HCT116 (cell line): ENCODE data around the gene PDHB. TPM values are rescaled to one million over a fixed set of nuclear protein-coding genes. Genes with fewer than 3 reads are reported as not detected.

Experiments used
- ATAC-seq: fragments of 200-7000 bp; cut with Tn5 transposase; 2 replicates; pipeline ENCODE4 v1.9.1; 2020; ENCODE audit warnings: mild to moderate bottlenecking, moderate library complexity
- BruUV-seq: library from RNA; stranded (reverse); fragments of 400-500 nt; replicated peaks from 2 replicates; lab custom pipeline; 2021; lab: Mats Ljungman, UMichigan
- CTCF ChIA-PET: fragments of 300-600 bp; sonication (Branson Sonifier 250); formaldehyde crosslinking; loops from one replicate; lab custom pipeline; 2021; ENCODE audit warnings: antibody characterized with exemption; lab: Charles Lee
- POLR2A ChIA-PET: fragments of 300-600, 350-600 bp; sonication (Branson Sonifier 250); formaldehyde crosslinking; loops from one replicate; lab custom pipeline; 2021; ENCODE audit warnings: antibody characterized with exemption; lab: Charles Lee
- RAD21 ChIA-PET, 2 experiments: fragments of 300-600 bp; sonication (Branson Sonifier 250); formaldehyde crosslinking; loops; one replicate each; lab custom pipeline; 2023; ENCODE audit warnings: low total read pairs in 2 of 2; ENCODE audit not compliant: uncharacterized antibody in 2 of 2, unreplicated experiment in 2 of 2, low non-redundant PET in 1 of 2; lab: Charles Lee
- DNase-seq: peaks from one replicate; pipeline ENCODE4 v3.0.0-alpha.2; 2010; ENCODE audit warnings: low read depth, low spot score
- H2AFZ ChIP-seq: fragments of 200-600 bp; shearing (Covaris generic), sonication (generic); 2 replicates; pipeline ENCODE4 v1.6.1; 2017; ENCODE audit warnings: low read depth, mixed run types, mixed read lengths, antibody characterized with exemption, low read length; ENCODE audit not compliant: poor library complexity, severe bottlenecking
- H3K27ac ChIP-seq: 2 replicates; pipeline ENCODE4 v1.5.1; 2012; ENCODE audit warnings: low read depth, low read length
- H3K27me3 ChIP-seq: fragments of 200-600 bp; sonication (generic); 2 replicates; pipeline ENCODE4 v1.6.1; 2016; ENCODE audit warnings: mixed run types, low read length, mixed read lengths; ENCODE audit not compliant: insufficient read depth
- H3K36me3 ChIP-seq, 2 experiments: fragments of 200-500 bp in 1 of 2; fragments of 200-600 bp in 1 of 2; sonication (Bioruptor generic) in 1 of 2; sonication (generic) in 1 of 2; 2 replicates each; pipeline versions ENCODE4 v1.5.1 to v1.6.1; 2014 to 2016; ENCODE audit warnings: low read length in 2 of 2, inconsistent platforms in 1 of 2, mixed read lengths in 1 of 2, mixed run types in 1 of 2; ENCODE audit not compliant: insufficient read depth in 2 of 2, control insufficient read depth in 1 of 2
- H3K4me1 ChIP-seq, 2 experiments: fragments of 200-600 bp in 1 of 2; sonication (generic) in 1 of 2; 2 replicates each; pipeline versions ENCODE4 v1.5.1 to v1.6.1; 2012 to 2017; ENCODE audit warnings: low read length in 2 of 2, inconsistent platforms in 1 of 2, mild to moderate bottlenecking in 1 of 2, mixed read lengths in 1 of 2, mixed run types in 1 of 2, moderate library complexity in 1 of 2; ENCODE audit not compliant: insufficient read depth in 2 of 2, control insufficient read depth in 1 of 2
- H3K4me2 ChIP-seq: fragments of 200-600 bp; sonication (generic); 2 replicates; pipeline ENCODE4 v1.6.1; 2017; ENCODE audit warnings: mixed run types, low read length, mixed read lengths
- H3K4me3 ChIP-seq, 2 experiments: fragments of 200-600 bp in 1 of 2; sonication (generic) in 1 of 2; replicated peaks in 1 of 2; 2 replicates each; pipeline ENCODE4 v1.5.1; 2011 to 2016; ENCODE audit warnings: low read length in 2 of 2, control low read depth in 1 of 2, low read depth in 1 of 2, mild to moderate bottlenecking in 1 of 2, mixed read lengths in 1 of 2, mixed run types in 1 of 2
- H3K79me2 ChIP-seq: fragments of 200-600 bp; sonication (generic); 2 replicates; pipeline ENCODE4 v1.6.1; 2017; ENCODE audit warnings: mild to moderate bottlenecking, mixed run types, low read length, moderate library complexity, mixed read lengths; ENCODE audit not compliant: insufficient read depth
- H3K9ac ChIP-seq: fragments of 200-600 bp; sonication (generic); 2 replicates; pipeline ENCODE4 v1.6.1; 2016; ENCODE audit warnings: low read length, mixed read lengths
- H3K9me2 ChIP-seq: fragments of 200-600 bp; sonication (generic), shearing (Covaris generic); 2 replicates; pipeline ENCODE4 v1.6.1; 2017; ENCODE audit warnings: mixed run types, mild to moderate bottlenecking, moderate library complexity; ENCODE audit not compliant: insufficient read depth
- H3K9me3 ChIP-seq, 2 experiments: fragments of 200-500 bp in 1 of 2; fragments of 200-600 bp in 1 of 2; sonication (Bioruptor generic) in 1 of 2; sonication (generic) in 1 of 2; 2 replicates each; pipeline ENCODE4 v1.6.1; 2014 to 2017; ENCODE audit warnings: low read length in 2 of 2, mixed read lengths in 2 of 2, inconsistent platforms in 1 of 2, low read depth in 1 of 2, mild to moderate bottlenecking in 1 of 2, mixed run types in 1 of 2, moderate library complexity in 1 of 2; ENCODE audit not compliant: control insufficient read depth in 1 of 2, insufficient read depth in 1 of 2
- H4K20me1 ChIP-seq: fragments of 200-600 bp; sonication (generic), shearing (Covaris generic); 2 replicates; pipeline ENCODE4 v1.6.1; 2017; ENCODE audit warnings: mixed run types, mild to moderate bottlenecking, moderate library complexity; ENCODE audit not compliant: insufficient read depth
- ATF3 ChIP-seq: IDR thresholded peaks from 2 replicates; pipeline ENCODE4 v1.6.1; 2012
- CBX3 ChIP-seq: IDR thresholded peaks from 2 replicates; pipeline ENCODE4 v1.6.1; 2012; ENCODE audit warnings: low read depth
- CEBPB ChIP-seq: IDR thresholded peaks from 2 replicates; pipeline ENCODE4 v1.6.1; 2012; ENCODE audit warnings: low read depth
- ELF1 ChIP-seq: IDR thresholded peaks from 2 replicates; pipeline ENCODE4 v1.6.1; 2012; ENCODE audit warnings: low read depth, borderline replicate concordance
- EZH2phosphoT487 ChIP-seq: fragments of 200-600 bp; IDR thresholded peaks from 2 replicates; pipeline ENCODE4 v1.6.1; 2018; ENCODE audit warnings: antibody characterized with exemption, borderline replicate concordance
- JUND ChIP-seq: IDR thresholded peaks from 2 replicates; pipeline ENCODE4 v1.6.1; 2012
- POLR2AphosphoS5 ChIP-seq: IDR thresholded peaks from 2 replicates; pipeline ENCODE4 v1.6.1; 2011; ENCODE audit warnings: mild to moderate bottlenecking, low read depth, low read length, moderate library complexity
- SRF ChIP-seq: IDR thresholded peaks from 2 replicates; pipeline ENCODE4 v1.6.1; 2012; ENCODE audit warnings: low read depth
- TCF7L2 ChIP-seq: IDR thresholded peaks from 2 replicates; pipeline ENCODE4 v1.7.0; 2011; ENCODE audit warnings: borderline replicate concordance, inconsistent platforms; ENCODE audit not compliant: insufficient read depth, insufficient read length; ENCODE audit errors: extremely low read depth
- ZFX ChIP-seq: fragments of 450-650 bp; IDR thresholded peaks from 2 replicates; pipeline ENCODE4 v1.6.1; 2017
- ZNF274 ChIP-seq: fragments of 200-500 bp; sonication (Bioruptor generic); IDR thresholded peaks from 2 replicates; pipeline ENCODE4 v1.6.1; 2014; ENCODE audit warnings: mild to moderate bottlenecking, low read depth, low read length, inconsistent platforms
- intact Hi-C: fragments of 100-400 bp; cut with micrococcal nuclease; formaldehyde crosslinking; loops from 2 replicates; pipeline ENCODE4 v1.10.0; 2022
- total RNA-seq: library from RNA; stranded (reverse); gene quantifications from one replicate; pipeline ENCODE4 v1.2.1, GENCODE V29; 2021; ENCODE audit not compliant: unreplicated experiment
- TF ChIP-seq, protein P1 (sequence below), 3 experiments: fragments of 200-600 bp in 1 of 3; sonication (generic) in 1 of 3; IDR thresholded peaks in 2 of 3; conservative IDR thresholded peaks in 1 of 3; 2 replicates each; pipeline ENCODE4 v1.5.1; 2012 to 2017; ENCODE audit warnings: low read depth in 2 of 3, low read length in 2 of 3, antibody characterized with exemption in 1 of 3, borderline replicate concordance in 1 of 3, control low read depth in 1 of 3, mild to moderate bottlenecking in 1 of 3, mixed read lengths in 1 of 3, mixed run types in 1 of 3, moderate library complexity in 1 of 3; ENCODE audit not compliant: insufficient read depth in 1 of 3

Gene PDHB
- total RNA-seq, 1 experiment from 2014 or later = 60.2 TPM

DNA sequence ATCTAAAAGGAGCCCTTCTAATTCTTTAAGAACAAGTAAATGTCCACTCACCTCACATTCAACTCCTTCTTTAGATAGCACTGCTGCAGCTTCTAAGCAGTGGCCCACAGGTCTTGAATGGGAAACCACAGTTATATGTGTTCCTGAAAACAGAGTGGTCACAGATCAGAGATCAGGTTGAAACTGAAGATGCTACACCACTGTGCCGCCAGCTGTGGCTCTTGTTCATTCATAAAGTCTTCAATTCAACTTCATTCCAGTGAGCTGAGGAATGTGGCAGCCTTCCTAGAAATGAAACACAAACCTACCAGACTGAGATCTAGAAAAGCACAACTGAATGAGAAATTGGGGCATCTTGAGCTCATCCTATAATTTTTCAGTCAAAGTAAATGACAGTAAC, 4.0 kb downstream of the PDHB start:
- RAD21 ChIA-PET = no interaction called here
- Histone ChIP-seq H3K36me3 (peaks cover 39 to 43% of the 10 kb centered on the region in 2 experiments), H4K20me1 (0 out of 2 replicates have a peak, but pooled peaks cover 4% of the 10 kb centered on the region), H3K4me2 (no peak overlapping the region), H3K79me2 (peaks cover 7% of the 10 kb centered on the region), H3K4me1 (peaks cover 3 to 14% of the 10 kb centered on the region in 2 experiments; a peak in 2 of 4 replicates), H3K9me3 (no peaks in the 10 kb centered on the region), H3K27me3 (no peaks in the 10 kb centered on the region), H3K4me3 (no peak overlapping the region), H3K27ac (no peak overlapping the region), H2AFZ (no peak overlapping the region), H3K9me2 (no peaks in the 10 kb centered on the region), H3K9ac (no peak overlapping the region)
- TF ChIP-seq, protein P1, sequence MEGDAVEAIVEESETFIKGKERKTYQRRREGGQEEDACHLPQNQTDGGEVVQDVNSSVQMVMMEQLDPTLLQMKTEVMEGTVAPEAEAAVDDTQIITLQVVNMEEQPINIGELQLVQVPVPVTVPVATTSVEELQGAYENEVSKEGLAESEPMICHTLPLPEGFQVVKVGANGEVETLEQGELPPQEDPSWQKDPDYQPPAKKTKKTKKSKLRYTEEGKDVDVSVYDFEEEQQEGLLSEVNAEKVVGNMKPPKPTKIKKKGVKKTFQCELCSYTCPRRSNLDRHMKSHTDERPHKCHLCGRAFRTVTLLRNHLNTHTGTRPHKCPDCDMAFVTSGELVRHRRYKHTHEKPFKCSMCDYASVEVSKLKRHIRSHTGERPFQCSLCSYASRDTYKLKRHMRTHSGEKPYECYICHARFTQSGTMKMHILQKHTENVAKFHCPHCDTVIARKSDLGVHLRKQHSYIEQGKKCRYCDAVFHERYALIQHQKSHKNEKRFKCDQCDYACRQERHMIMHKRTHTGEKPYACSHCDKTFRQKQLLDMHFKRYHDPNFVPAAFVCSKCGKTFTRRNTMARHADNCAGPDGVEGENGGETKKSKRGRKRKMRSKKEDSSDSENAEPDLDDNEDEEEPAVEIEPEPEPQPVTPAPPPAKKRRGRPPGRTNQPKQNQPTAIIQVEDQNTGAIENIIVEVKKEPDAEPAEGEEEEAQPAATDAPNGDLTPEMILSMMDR (IDR thresholded peaks at IDR 0.05 in 2 of 3, conservative IDR thresholded peaks at IDR 0.05 in 1 of 3; ENCODE audit: borderline replicate concordance in 1 of 3, insufficient read depth in 1 of 3, low read depth in 2 of 3, low read length in 2 of 3) = no peak
- TF ChIP-seq CEBPB = no peak
- TF ChIP-seq CBX3 = no peak
- no peak for TF ChIP-seq ATF3
- no peak for TF ChIP-seq SRF
- no peak for TF ChIP-seq ZFX
- no peak for TF ChIP-seq EZH2phosphoT487
- TF ChIP-seq ELF1 = no peak
- no peak for TF ChIP-seq TCF7L2
- TF ChIP-seq ZNF274 = no peak
- TF ChIP-seq POLR2AphosphoS5 = no peak
- no peak for TF ChIP-seq JUND
- intact Hi-C loops = no loop called here
- CTCF ChIA-PET = no interaction called here
- BruUV-seq = no TSS peak
- POLR2A ChIA-PET = no interaction called here
- no peak for ATAC-seq
- DNase-seq = no peak
